Trophoblast cell (in vitro differentiated cells and primary cell): ENCODE data around the gene FOXJ3.

Experiments used
- DNase-seq, 2 donors: peaks; one replicate each; pipeline ENCODE4 v3.0.0-alpha.2; 2016
- H2AFZ ChIP-seq: 2 replicates; pipeline ENCODE4 v1.6.1; 2013; ENCODE audit warnings: low read length, moderate library complexity, mild to moderate bottlenecking; ENCODE audit not compliant: insufficient read depth, poor library complexity
- H2AK5ac ChIP-seq: 2 replicates; pipeline ENCODE4 v1.6.1; 2013; ENCODE audit warnings: mild to moderate bottlenecking, low read length
- H2BK120ac ChIP-seq: 2 replicates; pipeline ENCODE4 v1.6.1; 2013; ENCODE audit warnings: low read length, mild to moderate bottlenecking, moderate library complexity; ENCODE audit not compliant: insufficient read depth, poor library complexity
- H2BK12ac ChIP-seq: 2 replicates; pipeline ENCODE4 v1.6.1; 2013; ENCODE audit warnings: mild to moderate bottlenecking, low read length, moderate library complexity
- H2BK5ac ChIP-seq: 2 replicates; pipeline ENCODE4 v1.6.1; 2013; ENCODE audit warnings: low read length, low read depth, moderate library complexity, mild to moderate bottlenecking; ENCODE audit not compliant: poor library complexity
- H3K14ac ChIP-seq: 2 replicates; pipeline ENCODE4 v1.6.1; 2013; ENCODE audit warnings: mild to moderate bottlenecking, low read length
- H3K18ac ChIP-seq: 2 replicates; pipeline ENCODE4 v1.6.1; 2013; ENCODE audit warnings: mild to moderate bottlenecking, low read length
- H3K23ac ChIP-seq: 2 replicates; pipeline ENCODE4 v1.6.1; 2013; ENCODE audit warnings: low read length
- H3K27ac ChIP-seq: 2 replicates; pipeline ENCODE4 v1.5.1; 2013; ENCODE audit warnings: low read depth, mild to moderate bottlenecking, inconsistent platforms, low read length, moderate library complexity
- H3K27me3 ChIP-seq: 2 replicates; pipeline ENCODE4 v1.6.1; 2013; ENCODE audit warnings: inconsistent platforms, mild to moderate bottlenecking, low read length, moderate library complexity; ENCODE audit not compliant: insufficient read depth
- H3K36me3 ChIP-seq, 2 experiments: 1 replicate in 1 of 2; 2 replicates in 1 of 2; pipeline ENCODE4 v1.6.1; 2013; ENCODE audit warnings: low read length in 2 of 2, mild to moderate bottlenecking in 2 of 2, moderate library complexity in 1 of 2; ENCODE audit not compliant: insufficient read depth in 2 of 2, control insufficient read depth in 1 of 2
- H3K4ac ChIP-seq: 2 replicates; pipeline ENCODE4 v1.6.1; 2013; ENCODE audit warnings: low read depth, mild to moderate bottlenecking, low read length, moderate library complexity
- H3K4me1 ChIP-seq, 2 experiments: 1 replicate in 1 of 2; 2 replicates in 1 of 2; pipeline ENCODE4 v1.6.1; 2013; ENCODE audit warnings: low read length in 2 of 2, mild to moderate bottlenecking in 2 of 2, moderate library complexity in 1 of 2; ENCODE audit not compliant: insufficient read depth in 2 of 2, control insufficient read depth in 1 of 2
- H3K4me2 ChIP-seq: 2 replicates; pipeline ENCODE4 v1.6.1; 2013; ENCODE audit warnings: inconsistent platforms, mild to moderate bottlenecking, low read length, moderate library complexity
- H3K4me3 ChIP-seq: 2 replicates; pipeline ENCODE4 v1.5.1; 2013; ENCODE audit warnings: mild to moderate bottlenecking, low read depth, low read length, inconsistent platforms
- H3K79me1 ChIP-seq: one replicate; pipeline ENCODE4 v1.6.1; 2013; ENCODE audit warnings: low read length
- H3K79me2 ChIP-seq: 2 replicates; pipeline ENCODE4 v1.6.1; 2013; ENCODE audit warnings: low read length, mild to moderate bottlenecking; ENCODE audit not compliant: control insufficient read depth, insufficient read depth, poor library complexity
- H3K9ac ChIP-seq: 2 replicates; pipeline ENCODE4 v1.6.1; 2013; ENCODE audit warnings: mild to moderate bottlenecking, low read length
- H3K9me3 ChIP-seq: 2 replicates; pipeline ENCODE4 v1.6.1; 2013; ENCODE audit warnings: low read depth, mild to moderate bottlenecking, control low read depth, inconsistent platforms, low read length; ENCODE audit not compliant: insufficient read depth
- H4K12ac ChIP-seq: 2 replicates; pipeline ENCODE4 v1.6.1; 2013; ENCODE audit warnings: low read depth, mild to moderate bottlenecking, low read length, moderate library complexity
- H4K8ac ChIP-seq: 2 replicates; pipeline ENCODE4 v1.6.1; 2013; ENCODE audit warnings: low read depth, mild to moderate bottlenecking, low read length, moderate library complexity
- H4K91ac ChIP-seq: one replicate; pipeline ENCODE4 v1.6.1; 2013; ENCODE audit warnings: low read depth, mild to moderate bottlenecking, low read length, moderate library complexity
- WGBS: extraction: QIAGEN DNeasy Blood & Tissue Kit; methylation state at CpG from one replicate; pipeline ENCODE4 v1.1.7; 2013; ENCODE audit warnings: missing lambda C conversion rate; ENCODE audit not compliant: insufficient read length, insufficient coverage; ENCODE audit errors: extremely low coverage; 5-methylcytosine and 5-hydroxymethylcytosine counted together

Gene FOXJ3

DNA sequence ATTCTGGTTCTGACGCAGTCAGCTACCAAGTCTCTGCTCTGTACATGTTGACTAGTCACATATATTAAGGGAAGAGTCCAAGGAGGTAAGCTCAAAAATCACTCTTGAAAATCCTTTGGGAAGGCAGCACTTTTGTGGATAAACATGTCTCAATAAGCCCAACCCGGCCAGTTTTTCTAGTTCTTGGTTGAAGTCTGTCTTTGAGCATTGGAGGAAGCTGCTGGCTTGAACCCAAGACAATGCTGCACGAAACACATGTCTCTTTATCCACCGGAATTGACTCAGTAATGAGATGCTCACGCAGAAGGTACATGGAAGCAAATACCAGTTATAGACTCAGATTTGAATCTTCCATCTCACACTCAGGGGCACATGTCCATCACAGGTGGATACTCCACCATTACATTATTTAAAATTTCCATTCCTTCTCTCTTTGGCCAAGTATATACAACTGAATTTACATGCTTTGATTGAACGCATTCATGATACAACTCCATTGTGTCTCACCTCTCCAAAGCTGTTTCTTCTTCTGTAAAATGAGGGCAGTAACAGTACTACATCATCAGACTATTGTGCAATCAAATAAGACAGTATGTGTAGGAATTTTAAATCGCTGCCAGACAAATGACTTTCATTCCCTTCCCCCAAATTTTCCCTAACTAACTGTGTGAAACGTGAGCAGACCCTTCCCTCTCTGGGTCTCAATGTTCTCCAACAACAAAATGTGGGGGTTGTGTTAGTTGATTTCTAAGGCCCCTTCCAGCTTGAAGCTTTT, 160.9 kb downstream of the FOXJ3 start:
- no peak overlapping the region for H4K8ac ChIP-seq
- H3K23ac ChIP-seq = no peak overlapping the region
- WGBS = no CpG with 5 or more reads among the region's 8 CpGs
- DNase-seq = peak; percentile 56 to 80
- H3K36me3 ChIP-seq = peaks cover 0 to 3% of the 10 kb centered on the region in 2 experiments
- H2AFZ ChIP-seq = no peak overlapping the region
- no peak overlapping the region for H4K91ac ChIP-seq
- no peaks in the 10 kb centered on the region for H3K79me1 ChIP-seq
- no peak overlapping the region for H2BK12ac ChIP-seq
- no peaks in the 10 kb centered on the region for H3K27me3 ChIP-seq
- no peak overlapping the region for H2AK5ac ChIP-seq
- no peak overlapping the region for H3K27ac ChIP-seq
- no peak overlapping the region for H3K9ac ChIP-seq
- H3K14ac ChIP-seq = no peak overlapping the region
- no peak overlapping the region for H2BK120ac ChIP-seq
- H3K4me1 ChIP-seq = peaks cover 11 to 22% of the 10 kb centered on the region in 2 experiments
- H4K12ac ChIP-seq = no peak overlapping the region
- no peak overlapping the region for H3K4me3 ChIP-seq
- H3K79me2 ChIP-seq = no peaks in the 10 kb centered on the region
- no peak overlapping the region for H3K4me2 ChIP-seq
- H3K4ac ChIP-seq = no peak overlapping the region
- H3K18ac ChIP-seq = no peak overlapping the region
- H3K9me3 ChIP-seq = no peaks in the 10 kb centered on the region
- H2BK5ac ChIP-seq = no peak overlapping the region

DNA sequence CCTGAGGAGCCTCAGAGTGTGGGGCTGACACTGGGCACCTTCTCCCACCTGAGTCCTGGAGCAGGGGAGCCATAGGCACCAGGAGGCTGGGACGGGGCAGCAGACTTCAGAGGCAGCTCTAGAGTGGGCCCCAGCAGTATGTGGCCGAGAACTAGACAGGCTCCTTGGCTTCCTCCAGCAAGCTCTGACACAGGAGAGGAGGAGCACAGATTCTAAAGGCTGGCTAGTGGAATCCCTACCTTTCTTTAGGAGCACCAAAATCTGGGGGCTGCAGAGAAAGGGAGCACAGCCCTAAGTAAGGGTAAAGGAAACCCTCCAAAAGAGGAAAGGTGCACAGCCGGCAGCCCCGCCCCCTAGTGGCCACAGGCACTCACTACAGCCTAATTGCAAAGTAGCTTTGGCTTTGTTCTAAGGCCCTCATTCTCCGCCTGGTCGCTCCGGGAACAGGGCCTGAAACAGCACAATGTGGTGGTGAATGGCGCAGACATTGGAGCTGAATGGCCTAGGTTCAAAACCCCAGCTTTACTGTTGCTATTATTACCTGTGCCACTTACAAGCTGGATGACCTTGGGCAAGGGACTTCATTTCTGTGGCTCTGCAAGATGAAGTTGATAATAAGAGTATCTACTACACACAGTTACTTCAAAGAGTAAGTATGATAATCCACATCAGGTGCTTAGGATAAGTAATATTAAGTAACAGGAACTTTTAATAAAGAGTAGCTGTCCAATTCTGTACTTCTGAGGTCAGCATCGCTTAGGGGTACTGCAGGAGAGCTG, 161.7 kb downstream of the FOXJ3 start:
- WGBS = no CpG with 5 or more reads among the region's 9 CpGs
- H4K91ac ChIP-seq = no peak overlapping the region
- no peaks in the 10 kb centered on the region for H3K27me3 ChIP-seq
- peaks cover 0 to 3% of the 10 kb centered on the region in 2 experiments for H3K36me3 ChIP-seq
- no peak overlapping the region for H2BK12ac ChIP-seq
- peak; percentile 57 to 87 for DNase-seq
- no peak overlapping the region for H2BK120ac ChIP-seq
- H3K79me2 ChIP-seq = no peaks in the 10 kb centered on the region
- H3K79me1 ChIP-seq = no peaks in the 10 kb centered on the region
- H3K27ac ChIP-seq = no peak overlapping the region
- H3K4me2 ChIP-seq = no peak overlapping the region
- H2AK5ac ChIP-seq = no peak overlapping the region
- H4K8ac ChIP-seq = no peak overlapping the region
- no peak overlapping the region for H3K9ac ChIP-seq
- H3K14ac ChIP-seq = no peak overlapping the region
- H3K23ac ChIP-seq = no peak overlapping the region
- no peak overlapping the region for H3K4me3 ChIP-seq
- no peaks in the 10 kb centered on the region for H3K9me3 ChIP-seq
- no peak overlapping the region for H3K4ac ChIP-seq
- H2AFZ ChIP-seq = no peak overlapping the region
- no peak overlapping the region for H3K18ac ChIP-seq
- no peak overlapping the region for H4K12ac ChIP-seq
- H2BK5ac ChIP-seq = no peak overlapping the region
- H3K4me1 ChIP-seq = peaks cover 13 to 23% of the 10 kb centered on the region in 2 experiments

DNA sequence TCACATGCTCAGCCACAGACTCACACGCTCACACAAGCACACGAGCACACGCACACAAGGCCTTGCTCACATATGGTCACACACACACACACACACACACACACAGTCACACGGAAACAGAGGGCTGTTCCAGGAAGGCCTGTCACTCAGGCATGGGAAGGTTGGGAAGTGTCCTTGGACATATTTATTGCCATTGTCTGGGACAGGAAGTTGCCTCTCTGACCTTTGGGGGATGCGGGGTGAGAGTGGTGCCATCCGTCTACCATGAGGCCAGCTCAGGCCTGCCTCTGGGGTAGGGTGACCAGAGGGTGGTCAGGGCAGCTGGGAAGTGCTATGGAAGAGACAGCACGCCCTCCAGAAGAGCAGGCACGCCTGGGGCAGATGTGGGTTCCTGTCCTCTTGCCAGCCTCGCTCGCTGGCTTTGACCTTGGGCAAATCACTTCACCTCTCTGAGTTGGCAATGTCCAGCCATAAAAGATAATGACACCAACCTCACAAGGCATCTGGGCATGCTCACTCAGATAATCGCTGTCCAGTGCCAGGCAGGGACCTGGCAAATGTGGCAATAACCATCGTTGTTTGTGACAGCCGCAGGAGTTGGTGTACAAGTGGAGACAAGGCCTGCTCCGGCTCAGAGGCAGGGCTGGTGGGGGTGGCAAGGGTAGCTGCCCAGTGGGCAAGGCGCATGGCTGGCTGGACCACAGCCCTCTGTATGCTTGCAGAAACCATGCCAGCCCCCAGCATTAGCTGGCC, 162.5 kb downstream of the FOXJ3 start:
- Histone ChIP-seq H2AK5ac (no peak overlapping the region), H3K4me2 (no peak overlapping the region), H2BK5ac (no peak overlapping the region), H3K27ac (no peak overlapping the region), H2BK12ac (no peak overlapping the region), H3K18ac (no peak overlapping the region), H3K4me1 (peaks cover 15 to 24% of the 10 kb centered on the region in 2 experiments), H3K79me2 (no peaks in the 10 kb centered on the region), H3K14ac (no peak overlapping the region), H2BK120ac (no peak overlapping the region), H4K91ac (no peak overlapping the region), H3K23ac (no peak overlapping the region), H3K4me3 (no peak overlapping the region), H4K8ac (no peak overlapping the region), H3K27me3 (no peaks in the 10 kb centered on the region), H2AFZ (no peak overlapping the region), H4K12ac (no peak overlapping the region), H3K9ac (no peak overlapping the region), H3K79me1 (no peaks in the 10 kb centered on the region), H3K4ac (no peak overlapping the region), H3K36me3 (peaks cover 0 to 3% of the 10 kb centered on the region in 2 experiments), H3K9me3 (no peaks in the 10 kb centered on the region)
- DNase-seq = no peak
- no CpG with 5 or more reads among the region's 15 CpGs for WGBS

DNA sequence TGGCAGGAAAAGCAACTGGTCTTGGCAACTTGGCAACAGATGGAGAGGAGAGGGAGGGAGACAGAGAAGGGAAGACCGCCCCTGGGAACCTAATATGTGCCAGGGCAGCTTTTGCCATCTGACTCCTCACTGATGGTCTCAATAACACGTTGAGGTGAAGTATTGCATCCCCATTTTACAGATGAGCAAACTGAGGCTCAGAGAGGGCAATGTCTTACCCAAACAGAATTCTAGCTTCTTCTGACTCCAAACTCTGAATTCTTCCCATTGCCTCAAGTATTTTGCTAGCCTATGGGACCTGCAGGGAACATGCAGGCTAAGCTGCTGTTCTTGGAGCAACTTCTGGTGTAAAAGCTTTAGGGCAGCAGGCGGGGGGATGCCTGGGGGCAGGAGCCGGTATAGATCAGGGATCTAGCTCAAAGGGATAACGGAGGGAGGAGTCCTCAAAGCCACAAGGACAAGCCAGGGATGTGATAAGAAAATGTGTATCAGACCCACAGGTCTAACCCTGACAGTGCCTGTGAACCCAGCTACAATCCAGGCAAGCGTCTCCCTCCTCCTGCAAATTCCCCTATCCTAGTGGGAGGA, 163.3 kb downstream of the FOXJ3 start:
- H2BK120ac ChIP-seq = no peak overlapping the region
- peaks cover 2% of the 10 kb centered on the region for H3K9me3 ChIP-seq
- no peaks in the 10 kb centered on the region for H3K79me1 ChIP-seq
- H2BK5ac ChIP-seq = no peak overlapping the region
- H4K91ac ChIP-seq = no peak overlapping the region
- H3K4ac ChIP-seq = no peak overlapping the region
- H3K27me3 ChIP-seq = no peaks in the 10 kb centered on the region
- no peak overlapping the region for H2BK12ac ChIP-seq
- no peak overlapping the region for H3K23ac ChIP-seq
- DNase-seq = peak; percentile 64 to 65
- no peak overlapping the region for H4K8ac ChIP-seq
- WGBS = no CpG with 5 or more reads among the region's 6 CpGs
- no peak overlapping the region for H3K4me3 ChIP-seq
- H4K12ac ChIP-seq = no peak overlapping the region
- no peaks in the 10 kb centered on the region for H3K79me2 ChIP-seq
- H3K18ac ChIP-seq = no peak overlapping the region
- no peak overlapping the region for H3K14ac ChIP-seq
- H3K4me2 ChIP-seq = no peak overlapping the region
- no peak overlapping the region for H3K27ac ChIP-seq
- peaks cover 15 to 21% of the 10 kb centered on the region in 2 experiments for H3K4me1 ChIP-seq
- H3K9ac ChIP-seq = no peak overlapping the region
- H2AK5ac ChIP-seq = no peak overlapping the region
- H2AFZ ChIP-seq = no peak overlapping the region
- H3K36me3 ChIP-seq = peaks cover 0 to 3% of the 10 kb centered on the region in 2 experiments
